ENCODE data around the gene TSC22D3.
"Not testable (repeated sequence)": the region's sequence is repeated elsewhere in the genome, so short reads cannot be mapped to it uniquely, and the experiment has no call there.

GRCh38 chrX:107685586-107685985, 90.0 kb downstream of the TSC22D3 start:
- TF ChIP-seq RAD21 (IDR thresholded peaks at IDR 0.05; ENCODE audit: low read length); USF1 (IDR thresholded peaks at IDR 0.05; ENCODE audit: borderline replicate concordance, low read depth); MXI1 (IDR thresholded peaks at IDR 0.05; ENCODE audit: low read depth, low read length); MAX (IDR thresholded peaks at IDR 0.05; ENCODE audit: low read depth); CTCF (IDR thresholded peaks at IDR 0.05); REST (IDR thresholded peaks at IDR 0.05; ENCODE audit: low read depth, low read length); POLR2AphosphoS5 (IDR thresholded peaks at IDR 0.05; ENCODE audit: low read depth, low read length); FOXJ3 (CRISPR knock-in tag; IDR thresholded peaks at IDR 0.05): not testable (repeated sequence)

Measured in SK-N-SH (cell line).